Measurements from ENCODE around the gene IFI27L1.

- TF ChIP-seq CTCF (conservative IDR thresholded peaks at IDR 0.05; ENCODE audit: low read depth in 2 of 2) = no peak
- TF ChIP-seq EZH2 (IDR thresholded peaks at IDR 0.05; ENCODE audit: low read depth, unreplicated experiment) = no peak
- no peak for TF ChIP-seq POLR2AphosphoS5 (IDR thresholded peaks at IDR 0.05; ENCODE audit: low read depth)
- TF ChIP-seq REST (IDR thresholded peaks at IDR 0.05; ENCODE audit: unreplicated experiment) = no peak
- TF ChIP-seq EZH2phosphoT487 (IDR thresholded peaks at IDR 0.05; ENCODE audit: unreplicated experiment) = no peak
- no peak for TF ChIP-seq ZNF114 (CRISPR knock-in tag; IDR thresholded peaks at IDR 0.05)
- TF ChIP-seq JUNB (IDR thresholded peaks at IDR 0.05; ENCODE audit: unreplicated experiment) = no peak
- TF ChIP-seq ZNF462 (CRISPR knock-in tag; IDR thresholded peaks at IDR 0.05) = no peak
Observed at GRCh38 chr14:94044476-94045091, 36.5 kb upstream of the IFI27L1 start.

Data from GM23338 (cell line).